ENCODE data around the gene UBE2E2. TPM values are rescaled to one million over a fixed set of nuclear protein-coding genes. Genes with fewer than 3 reads are reported as not detected.

Gene UBE2E2
- polyA plus RNA-seq, 4 donors, result 61.4 to 66.4 (median 62.7) TPM

DNA sequence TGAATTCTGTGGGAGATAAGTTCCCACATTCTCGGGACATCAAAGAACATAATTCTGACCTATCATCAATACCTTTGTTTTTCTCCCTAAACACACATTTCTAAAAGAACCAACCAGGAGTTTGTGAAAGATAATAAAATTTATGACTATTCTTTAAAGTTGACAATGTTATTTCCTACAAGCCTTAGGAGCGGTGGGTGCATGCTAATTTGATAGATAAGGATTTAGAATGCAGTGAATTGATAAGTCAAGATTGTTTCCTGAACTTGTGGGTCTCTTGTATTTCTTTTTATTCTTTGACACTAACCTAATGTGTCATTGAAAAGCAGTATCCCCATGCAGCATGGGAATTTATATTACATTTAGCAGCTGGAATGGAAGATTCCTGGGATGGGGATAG lies 10.3 kb upstream of the UBE2E2 start:
- DNase-seq (ENCODE audit: low read depth in 4 of 4, low spot score in 3 of 4), result no peak

DNA sequence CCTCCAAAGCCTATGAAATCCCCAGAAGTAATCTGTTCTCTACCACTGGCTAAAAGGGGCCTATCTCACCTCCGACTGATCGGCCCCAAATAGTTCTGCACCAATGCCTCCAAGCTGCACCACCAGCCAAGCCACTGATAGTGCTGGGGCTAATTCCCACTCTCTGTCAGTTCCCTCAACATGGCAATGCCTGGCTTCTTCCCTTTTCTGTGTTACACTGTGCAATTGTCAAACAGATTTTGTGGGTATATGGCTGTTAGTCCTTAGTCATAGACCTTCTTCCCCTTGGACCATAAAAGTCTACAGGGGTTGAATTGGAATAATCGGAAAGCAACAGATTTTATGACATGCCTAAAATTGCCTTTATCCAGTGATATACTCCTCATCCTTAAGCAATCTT lies 9.3 kb upstream of the UBE2E2 start:
- no peak for DNase-seq (ENCODE audit: low read depth in 4 of 4, low spot score in 3 of 4)

DNA sequence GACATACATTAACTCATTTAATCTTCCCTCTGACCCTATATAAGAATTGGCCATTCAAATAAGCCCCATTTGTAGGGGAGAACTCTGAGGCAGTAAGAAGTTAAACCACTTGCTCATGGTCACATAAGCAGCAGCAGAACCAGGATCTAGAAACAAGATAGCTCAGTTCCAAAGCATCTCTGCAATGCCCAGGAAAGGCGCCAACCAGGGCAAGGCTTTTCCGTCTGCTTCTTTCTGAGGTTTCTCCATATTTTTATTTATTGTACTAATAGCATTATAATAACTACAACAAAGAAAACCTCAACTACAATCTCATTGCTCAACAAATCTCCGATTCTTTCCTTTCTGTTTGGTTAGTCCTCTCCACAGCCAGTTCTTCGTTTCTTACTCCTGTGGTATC lies 4.3 kb upstream of the UBE2E2 start:
- DNase-seq (ENCODE audit: low read depth in 4 of 4, low spot score in 3 of 4), result no peak

GRCh38 chr3:23199649-23200048 lies 3.5 kb upstream of the UBE2E2 start:
- no peak for DNase-seq (ENCODE audit: low read depth in 4 of 4, low spot score in 3 of 4)

DNA sequence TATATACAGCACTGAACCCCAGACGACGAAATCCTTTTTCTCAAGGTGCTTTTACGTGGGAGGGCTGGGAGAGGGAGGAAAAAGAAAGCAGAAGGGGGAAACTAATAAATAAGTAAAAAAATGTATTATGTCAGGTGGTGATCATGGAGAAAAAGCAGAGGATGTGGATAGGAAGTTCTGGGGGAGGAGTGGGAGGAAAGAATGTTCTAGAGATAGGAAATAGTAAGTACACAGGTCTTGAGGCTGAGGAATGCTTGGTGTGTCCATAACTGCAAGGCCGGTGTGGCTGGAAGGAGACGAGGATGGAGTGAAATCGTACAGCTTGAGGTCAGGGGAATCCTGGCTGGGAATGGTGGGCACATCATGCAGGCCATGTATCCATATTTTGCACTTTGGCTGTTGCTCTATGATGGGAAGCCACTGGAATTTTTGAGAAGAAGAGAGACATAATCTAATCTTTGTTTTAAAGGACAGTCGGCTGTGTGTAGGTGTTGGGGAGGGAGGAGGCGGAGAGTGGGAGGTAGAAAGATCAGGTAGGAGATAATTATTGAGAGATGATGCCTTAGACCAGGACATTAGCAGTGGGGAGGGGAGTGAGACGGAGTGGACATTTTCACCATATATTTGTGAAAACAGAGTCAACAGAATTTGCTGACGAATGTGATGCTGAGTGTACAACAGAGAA lies 1.8 kb upstream of the UBE2E2 start:
- DNase-seq (ENCODE audit: low read depth in 4 of 4, low spot score in 3 of 4), result no peak

- DNase-seq (ENCODE audit: low read depth in 4 of 4, low spot score in 3 of 4), result peak; percentile 5 to 38 (median 14)
Observed at GRCh38 chr3:23202203-23202920, 765 bp upstream of the UBE2E2 start.

GRCh38 chr3:23203708-23204330 lies 692 bp downstream of the UBE2E2 start:
- peak in 3 of 4 donors; percentile 11 to 27 (median 16) for DNase-seq (ENCODE audit: low read depth in 4 of 4, low spot score in 3 of 4)

GRCh38 chr3:23206366-23206765 lies 3.2 kb downstream of the UBE2E2 start:
- no peak for DNase-seq (ENCODE audit: low read depth in 4 of 4, low spot score in 3 of 4)

GRCh38 chr3:23209103-23209502 lies 6.0 kb downstream of the UBE2E2 start:
- DNase-seq (ENCODE audit: low read depth in 4 of 4, low spot score in 3 of 4), result no peak

- no peak for DNase-seq (ENCODE audit: low read depth in 4 of 4, low spot score in 3 of 4)
Observed at GRCh38 chr3:23209747-23210487, 6.8 kb downstream of the UBE2E2 start.

DNA sequence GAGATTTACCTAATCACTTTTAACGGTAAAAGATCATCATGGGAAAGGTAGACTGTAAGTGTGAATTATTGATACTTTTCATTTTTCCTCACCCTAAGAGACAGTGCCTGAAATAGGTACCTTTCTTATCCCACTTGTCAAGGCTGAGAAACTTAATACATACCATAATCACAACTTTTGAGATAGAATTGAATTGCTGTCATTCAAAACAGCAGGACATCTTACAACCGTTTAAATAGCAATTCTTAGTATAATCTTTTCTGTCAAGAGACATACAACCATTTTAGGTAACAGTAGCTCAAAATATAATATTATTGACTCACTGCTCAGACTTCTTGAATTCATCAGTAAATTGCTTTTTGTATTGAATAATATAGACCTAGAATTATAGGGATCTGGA lies 10.7 kb downstream of the UBE2E2 start:
- no peak for DNase-seq (ENCODE audit: low read depth in 4 of 4, low spot score in 3 of 4)

DNA sequence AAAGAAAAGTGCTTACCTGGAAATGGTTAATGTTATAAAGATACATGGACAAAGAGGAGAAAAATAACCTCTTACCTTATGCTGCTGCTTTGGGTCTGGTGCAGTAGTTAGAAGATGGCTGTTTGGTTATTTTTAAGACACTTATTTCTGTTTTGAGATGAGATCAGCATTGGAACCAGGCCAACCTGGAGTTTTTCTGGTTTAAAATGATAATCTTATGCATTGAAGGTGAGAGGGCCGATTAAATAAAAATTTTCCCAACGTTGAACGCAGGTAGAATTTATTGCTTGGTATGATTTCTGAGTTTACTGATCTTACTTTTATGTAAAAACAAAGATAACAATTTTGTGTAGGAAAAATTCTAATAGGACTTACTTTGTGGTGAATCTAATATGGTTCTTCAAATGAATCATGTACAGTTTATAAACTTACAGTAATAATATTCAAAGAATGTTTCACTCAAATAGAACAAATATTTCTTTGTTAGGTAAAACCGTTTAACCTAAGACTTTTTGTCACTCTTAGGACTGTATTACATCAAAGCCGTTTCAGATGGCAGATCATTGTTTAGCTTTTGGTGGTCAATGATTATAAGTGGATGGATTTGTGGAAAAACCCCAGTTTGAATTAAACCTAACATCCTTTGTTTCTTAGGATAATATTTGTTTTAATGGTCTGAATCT lies 14.9 kb downstream of the UBE2E2 start:
- no peak for DNase-seq (ENCODE audit: low read depth in 4 of 4, low spot score in 3 of 4)

- no peak for DNase-seq (ENCODE audit: low read depth in 4 of 4, low spot score in 3 of 4)
Observed at GRCh38 chr3:23219117-23219516, 16.0 kb downstream of the UBE2E2 start.

GRCh38 chr3:23219552-23219951 lies 16.4 kb downstream of the UBE2E2 start:
- no peak for DNase-seq (ENCODE audit: low read depth in 4 of 4, low spot score in 3 of 4)

- DNase-seq (ENCODE audit: low read depth in 4 of 4, low spot score in 3 of 4), result no peak
Observed at GRCh38 chr3:23221136-23221535, 18.0 kb downstream of the UBE2E2 start.

GRCh38 chr3:23232016-23232415 lies 28.9 kb downstream of the UBE2E2 start:
- DNase-seq (ENCODE audit: low read depth in 4 of 4, low spot score in 3 of 4), result no peak

GRCh38 chr3:23232854-23233253 lies 29.7 kb downstream of the UBE2E2 start:
- no peak for DNase-seq (ENCODE audit: low read depth in 4 of 4, low spot score in 3 of 4)

- DNase-seq (ENCODE audit: low read depth in 4 of 4, low spot score in 3 of 4), result no peak
Observed at GRCh38 chr3:23235264-23235663, 32.1 kb downstream of the UBE2E2 start.

GRCh38 chr3:23236890-23237289 lies 33.8 kb downstream of the UBE2E2 start:
- no peak for DNase-seq (ENCODE audit: low read depth in 4 of 4, low spot score in 3 of 4)

DNA sequence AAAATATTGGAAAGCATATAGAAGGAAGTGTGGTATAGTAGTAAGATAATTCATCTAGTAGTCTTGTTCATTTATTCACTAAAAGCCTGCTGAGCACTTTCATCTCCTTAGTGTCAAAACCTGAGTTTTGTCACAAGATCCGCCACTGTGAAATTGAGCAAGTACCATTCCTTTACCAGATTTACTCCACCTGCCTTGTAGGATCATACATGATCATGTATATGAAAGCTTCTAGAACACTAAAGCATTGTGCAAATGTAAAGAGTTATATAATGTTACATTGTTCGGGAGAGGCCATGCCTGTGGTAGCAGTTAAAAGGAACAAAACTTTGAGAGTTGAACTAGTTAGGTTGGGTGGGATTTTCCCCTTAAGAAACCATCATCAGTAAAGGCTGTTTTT lies 35.0 kb downstream of the UBE2E2 start:
- no peak for DNase-seq (ENCODE audit: low read depth in 4 of 4, low spot score in 3 of 4)

DNA sequence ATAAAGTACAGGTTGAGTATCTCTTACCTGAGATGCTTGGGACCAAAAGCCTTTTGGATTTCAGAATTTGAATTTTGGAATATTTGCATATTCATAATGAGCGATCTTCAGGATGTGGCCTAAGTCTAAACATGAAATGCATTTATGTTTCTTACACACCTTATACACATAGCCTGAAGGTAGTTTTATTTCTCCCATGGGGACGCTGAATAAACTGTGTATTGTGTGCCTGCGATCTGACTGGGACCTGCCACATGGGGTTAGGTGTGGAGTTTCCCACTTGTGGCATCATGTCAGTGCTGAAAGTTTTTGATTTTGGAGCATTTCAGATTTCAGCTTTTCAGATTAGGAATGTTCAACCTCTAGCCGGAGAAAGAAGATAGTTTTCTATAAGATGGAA lies 35.5 kb downstream of the UBE2E2 start:
- no peak for DNase-seq (ENCODE audit: low read depth in 4 of 4, low spot score in 3 of 4)

Measured in right renal pelvis (tissue), 4 donors.